GM06990 (cell line): Measurements from ENCODE around the gene CD247.

ENCODE experiments used
- DNase-seq: peaks from one replicate; pipeline ENCODE4 v3.0.0-alpha.2; 2011; ENCODE audit not compliant: insufficient read length; ENCODE audit errors: extremely low read depth
- H3K27me3 ChIP-seq: replicated peaks from 2 replicates; pipeline ENCODE4 v1.6.0; 2011; ENCODE audit warnings: low read length; ENCODE audit not compliant: control insufficient read depth, insufficient read depth
- H3K36me3 ChIP-seq: 2 replicates; pipeline ENCODE4 v1.5.1; 2011; ENCODE audit warnings: low read length; ENCODE audit not compliant: control insufficient read depth, insufficient read depth
- H3K4me3 ChIP-seq: replicated peaks from 2 replicates; pipeline ENCODE4 v1.5.1; 2011; ENCODE audit warnings: low read depth, mild to moderate bottlenecking, control low read depth, low read length
- TF ChIP-seq, protein P1 (sequence below): IDR thresholded peaks from 2 replicates; pipeline ENCODE4 v1.5.1; 2011; ENCODE audit warnings: low read length, control low read depth, mild to moderate bottlenecking, inconsistent platforms; ENCODE audit not compliant: insufficient read depth, poor library complexity, severe bottlenecking

Gene CD247

DNA sequence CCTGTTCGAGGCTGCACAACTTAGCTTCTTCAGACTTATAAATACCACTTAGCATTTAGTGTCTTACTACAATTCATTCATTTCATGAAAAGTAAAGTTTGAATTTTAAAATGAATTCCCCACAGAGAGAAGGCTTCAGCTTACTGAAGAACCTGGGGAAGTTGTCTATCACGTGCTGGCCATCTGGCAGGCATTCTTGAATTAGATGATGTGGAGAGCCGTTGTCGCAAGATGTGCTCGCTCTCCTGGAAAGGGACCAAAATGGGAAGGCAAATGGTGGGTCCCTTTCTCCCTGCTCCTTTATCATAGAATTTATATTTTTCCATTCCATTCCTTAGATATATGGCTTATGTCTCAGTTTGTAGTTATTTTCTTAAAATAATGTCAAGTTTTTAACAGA, 90.5 kb downstream of the CD247 start:
- Histone ChIP-seq H3K4me3 (no peak overlapping the region), H3K36me3 (no peaks in the 10 kb centered on the region; the same call in 1 of the 2 replicates), H3K27me3 (no peaks in the 10 kb centered on the region)
- TF ChIP-seq, protein P1, sequence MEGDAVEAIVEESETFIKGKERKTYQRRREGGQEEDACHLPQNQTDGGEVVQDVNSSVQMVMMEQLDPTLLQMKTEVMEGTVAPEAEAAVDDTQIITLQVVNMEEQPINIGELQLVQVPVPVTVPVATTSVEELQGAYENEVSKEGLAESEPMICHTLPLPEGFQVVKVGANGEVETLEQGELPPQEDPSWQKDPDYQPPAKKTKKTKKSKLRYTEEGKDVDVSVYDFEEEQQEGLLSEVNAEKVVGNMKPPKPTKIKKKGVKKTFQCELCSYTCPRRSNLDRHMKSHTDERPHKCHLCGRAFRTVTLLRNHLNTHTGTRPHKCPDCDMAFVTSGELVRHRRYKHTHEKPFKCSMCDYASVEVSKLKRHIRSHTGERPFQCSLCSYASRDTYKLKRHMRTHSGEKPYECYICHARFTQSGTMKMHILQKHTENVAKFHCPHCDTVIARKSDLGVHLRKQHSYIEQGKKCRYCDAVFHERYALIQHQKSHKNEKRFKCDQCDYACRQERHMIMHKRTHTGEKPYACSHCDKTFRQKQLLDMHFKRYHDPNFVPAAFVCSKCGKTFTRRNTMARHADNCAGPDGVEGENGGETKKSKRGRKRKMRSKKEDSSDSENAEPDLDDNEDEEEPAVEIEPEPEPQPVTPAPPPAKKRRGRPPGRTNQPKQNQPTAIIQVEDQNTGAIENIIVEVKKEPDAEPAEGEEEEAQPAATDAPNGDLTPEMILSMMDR: no peak
- no peak for DNase-seq

DNA sequence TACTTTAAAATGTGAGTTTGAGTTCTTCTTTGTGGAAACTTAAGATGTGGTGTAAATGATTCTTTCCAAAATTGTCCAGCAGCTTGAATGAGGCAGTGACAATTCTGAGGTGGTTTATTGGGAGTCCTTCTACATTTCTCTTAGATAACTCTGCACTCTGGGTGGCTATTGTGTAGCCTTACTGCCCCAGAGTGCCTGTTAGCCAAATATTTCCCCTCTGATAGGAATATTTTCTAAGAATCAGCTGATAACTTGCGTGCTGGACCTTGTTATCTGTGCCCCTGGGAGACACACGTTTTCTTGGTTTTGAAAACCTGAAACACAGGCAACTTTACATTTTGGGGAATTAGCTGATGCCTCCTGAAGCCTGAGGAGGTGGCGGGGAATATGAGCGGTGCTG, 91.6 kb downstream of the CD247 start:
- H3K27me3 ChIP-seq: no peaks in the 10 kb centered on the region
- no peak overlapping the region for H3K4me3 ChIP-seq
- DNase-seq: no peak
- peaks cover 2% of the 10 kb centered on the region for H3K36me3 ChIP-seq
- TF ChIP-seq, protein P1: no peak

DNA sequence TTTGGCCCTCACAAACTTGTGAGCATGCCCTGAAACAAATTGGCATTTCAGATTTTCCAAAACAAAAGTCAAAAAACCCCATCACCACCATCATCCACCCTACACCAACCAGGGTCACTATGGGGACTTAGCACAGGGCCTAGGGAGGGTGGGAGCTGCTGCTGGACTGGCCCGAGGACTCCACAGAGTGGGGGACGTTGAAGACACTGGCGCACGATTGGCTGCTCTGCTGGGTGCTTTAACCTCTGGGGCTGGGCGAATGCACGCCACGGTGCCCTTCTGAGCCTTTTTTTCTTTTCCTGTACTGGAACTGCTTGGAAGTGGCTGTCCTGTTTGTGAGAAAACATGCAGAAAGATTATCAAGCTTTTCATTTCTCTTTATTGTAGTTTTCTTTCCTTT, 92.8 kb downstream of the CD247 start:
- Histone ChIP-seq H3K27me3 (no peaks in the 10 kb centered on the region), H3K4me3 (no peak overlapping the region), H3K36me3 (peaks cover 2% of the 10 kb centered on the region)
- TF ChIP-seq, protein P1: no peak
- DNase-seq: no peak

DNA sequence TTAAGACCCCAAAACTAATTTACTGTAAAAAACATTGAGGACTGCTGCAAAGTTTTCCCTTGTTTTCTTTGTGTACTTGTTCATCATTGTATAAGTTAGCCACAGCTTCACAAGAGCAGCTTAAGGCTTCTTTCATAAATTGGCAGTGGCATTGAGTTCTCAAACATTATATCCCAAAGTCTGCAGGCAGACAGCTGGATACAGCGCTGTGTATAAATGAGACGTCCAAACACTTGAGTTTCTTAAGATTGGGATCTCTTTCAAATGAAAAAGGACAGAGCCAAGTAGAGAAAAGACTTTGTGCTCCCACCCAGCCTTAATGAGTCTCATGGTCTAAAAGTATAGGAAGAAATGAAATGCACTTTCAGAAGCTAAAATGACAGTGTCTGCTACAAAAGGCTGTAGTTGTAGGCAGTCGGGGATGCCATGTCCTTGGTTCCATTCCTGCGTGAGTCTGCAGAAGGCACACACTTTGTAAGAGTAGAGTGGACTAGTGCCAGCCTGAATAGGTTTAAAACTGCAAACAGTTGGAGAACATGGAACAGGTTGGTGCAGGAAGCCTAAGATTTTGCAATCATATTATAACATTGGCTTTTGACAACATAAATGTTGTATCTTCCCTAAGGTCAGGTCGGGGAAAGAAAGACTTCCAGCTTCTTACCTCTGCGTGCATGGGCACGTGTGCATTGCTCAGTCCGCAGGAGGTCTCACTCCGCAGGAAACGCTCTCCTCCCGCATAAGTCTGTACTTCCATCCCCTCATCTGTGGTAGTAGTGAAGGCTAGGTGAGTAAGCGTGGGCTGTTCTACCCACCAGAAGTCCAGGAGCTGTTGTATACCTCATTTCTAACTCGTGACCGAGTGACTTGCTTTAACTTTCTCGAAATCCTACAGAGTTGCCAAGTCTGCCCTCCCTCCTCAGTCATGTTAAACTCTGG, 94.4 kb downstream of the CD247 start:
- TF ChIP-seq, protein P1: no peak
- peaks cover 2% of the 10 kb centered on the region for H3K36me3 ChIP-seq

DNA sequence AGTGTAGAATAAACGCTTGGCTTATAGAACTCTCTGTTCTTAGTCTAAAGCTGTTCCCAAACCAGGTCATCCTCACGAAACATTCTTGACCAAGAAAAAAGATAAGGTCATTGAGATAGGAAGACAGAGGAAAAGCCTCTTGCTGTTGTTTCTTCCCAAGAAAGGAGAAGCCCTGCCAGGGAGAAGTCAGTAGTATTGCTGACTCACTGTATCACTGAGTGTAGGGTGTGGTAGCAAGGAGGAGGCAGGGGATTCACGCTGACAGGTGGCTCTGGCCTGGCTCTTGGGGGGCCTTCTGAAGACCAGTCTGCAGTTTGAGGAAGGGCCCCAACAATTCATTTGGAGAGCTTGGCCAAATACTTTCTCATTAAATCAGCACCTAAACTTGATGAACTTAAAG, 97.8 kb downstream of the CD247 start:
- Histone ChIP-seq H3K27me3 (no peaks in the 10 kb centered on the region), H3K4me3 (no peak overlapping the region), H3K36me3 (peaks cover 7% of the 10 kb centered on the region)
- TF ChIP-seq, protein P1: no peak
- no peak for DNase-seq

More for the DNA sequence above, 94.4 kb downstream of the CD247 start:
- H3K4me3 ChIP-seq: no peak overlapping the region
- no peak for DNase-seq
- no peaks in the 10 kb centered on the region for H3K27me3 ChIP-seq
